Liver (tissue), 3 donors: Measurements from ENCODE around the gene CDH4.

Experiments used
- CTCF ChIP-seq: fragments of 150-350 bp; IDR thresholded peaks from 2 replicates; pipeline ENCODE4 v1.5.1; 2017; ENCODE audit warnings: improper control_type of control experiment, low read depth, low read length; ENCODE audit not compliant: missing input control
- RXRA ChIP-seq, 2 donors: IDR thresholded peaks; 2 replicates each; pipeline ENCODE4 v1.6.1; 2017 to 2018; ENCODE audit warnings: antibody characterized with exemption in 2 of 2, mild to moderate bottlenecking in 1 of 2
- TAF1 ChIP-seq: conservative IDR thresholded peaks from 2 replicates; pipeline ENCODE4 v1.6.1; 2016; ENCODE audit warnings: antibody characterized with exemption, mild to moderate bottlenecking
- YY1 ChIP-seq: IDR thresholded peaks from 2 replicates; pipeline ENCODE4 v1.6.1; 2016; ENCODE audit warnings: antibody characterized with exemption, mild to moderate bottlenecking
- ZBTB33 ChIP-seq: IDR thresholded peaks from 2 replicates; pipeline ENCODE4 v1.6.1; 2016; ENCODE audit warnings: antibody characterized with exemption
- donor health status: healthy.
- donor health status: healthy.

- TF ChIP-seq CTCF (no peak), YY1 (no peak), RXRA (IDR thresholded peaks at IDR 0.05) (no peak), TAF1 (no peak), ZBTB33 (no peak)
Measured at GRCh38 chr20:61668771-61669503, 416.9 kb downstream of the CDH4 start.
